ENCODE data around the gene AP3S2.

- TF ChIP-seq EZH2 (IDR thresholded peaks at IDR 0.05; ENCODE audit: low read depth, unreplicated experiment) = no peak
- no peak for TF ChIP-seq CREB1 (CRISPR knock-in tag; IDR thresholded peaks at IDR 0.05; ENCODE audit: low read depth)
- no peak for TF ChIP-seq POLR2AphosphoS5 (IDR thresholded peaks at IDR 0.05; ENCODE audit: low read depth)
- TF ChIP-seq CTCF (conservative IDR thresholded peaks at IDR 0.05; ENCODE audit: low read depth in 2 of 2) = no peak
- no peak for TF ChIP-seq REST (IDR thresholded peaks at IDR 0.05; ENCODE audit: unreplicated experiment)
Measured at GRCh38 chr15:89808160-89808870, 85.5 kb downstream of the AP3S2 start.

Data from GM23338 (cell line).